Esophagus muscularis mucosa (tissue), 4 donors: ENCODE measurements around the gene INO80C.

Experiments used
- EP300 ChIP-seq: sonication (generic); formaldehyde crosslinking; IDR thresholded peaks from one replicate; pipeline ENCODE4 v1.6.1; 2017; ENCODE audit warnings: antibody characterized with exemption
- POLR2A ChIP-seq: fragments of 450-650 bp; IDR thresholded peaks from one replicate; pipeline ENCODE4 v1.6.1; 2017; ENCODE audit warnings: antibody characterized with exemption, moderate library complexity, mild to moderate bottlenecking, low read depth
- POLR2AphosphoS5 ChIP-seq, 2 donors: sonication (generic); formaldehyde crosslinking; IDR thresholded peaks; one replicate each; pipeline ENCODE4 v1.6.1; 2017; ENCODE audit warnings: antibody characterized with exemption in 2 of 2
- TF ChIP-seq, protein P1 (sequence below), 3 experiments: fragments of 200-600 bp in 2 of 3; fragments of 450-650 bp in 1 of 3; sonication (generic) in 2 of 3; IDR thresholded peaks; one replicate each; pipeline ENCODE4 v1.5.1; 2017 to 2019; ENCODE audit warnings: antibody characterized with exemption in 3 of 3, mild to moderate bottlenecking in 2 of 3, moderate library complexity in 1 of 3

DNA sequence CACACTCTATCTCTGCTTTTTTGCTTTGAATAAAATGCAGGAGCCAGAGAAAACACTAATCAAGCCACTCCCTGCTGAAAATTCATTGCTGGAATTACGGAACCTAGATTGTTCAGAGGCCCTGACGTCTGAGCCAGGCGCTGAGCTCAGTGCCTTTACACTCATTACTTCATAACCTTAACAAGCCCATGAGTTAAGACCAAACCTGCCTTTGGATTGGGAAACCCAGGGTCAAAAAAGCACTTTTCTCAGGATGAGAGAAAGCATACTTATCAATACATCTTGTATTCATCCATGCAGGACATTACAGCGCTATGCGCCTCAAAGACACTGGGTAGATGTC, 762 bp downstream of the INO80C start:
- TF ChIP-seq POLR2A (no peak), POLR2AphosphoS5 (IDR thresholded peaks at IDR 0.05) (no peak), EP300 (no peak)
- TF ChIP-seq, protein P1, sequence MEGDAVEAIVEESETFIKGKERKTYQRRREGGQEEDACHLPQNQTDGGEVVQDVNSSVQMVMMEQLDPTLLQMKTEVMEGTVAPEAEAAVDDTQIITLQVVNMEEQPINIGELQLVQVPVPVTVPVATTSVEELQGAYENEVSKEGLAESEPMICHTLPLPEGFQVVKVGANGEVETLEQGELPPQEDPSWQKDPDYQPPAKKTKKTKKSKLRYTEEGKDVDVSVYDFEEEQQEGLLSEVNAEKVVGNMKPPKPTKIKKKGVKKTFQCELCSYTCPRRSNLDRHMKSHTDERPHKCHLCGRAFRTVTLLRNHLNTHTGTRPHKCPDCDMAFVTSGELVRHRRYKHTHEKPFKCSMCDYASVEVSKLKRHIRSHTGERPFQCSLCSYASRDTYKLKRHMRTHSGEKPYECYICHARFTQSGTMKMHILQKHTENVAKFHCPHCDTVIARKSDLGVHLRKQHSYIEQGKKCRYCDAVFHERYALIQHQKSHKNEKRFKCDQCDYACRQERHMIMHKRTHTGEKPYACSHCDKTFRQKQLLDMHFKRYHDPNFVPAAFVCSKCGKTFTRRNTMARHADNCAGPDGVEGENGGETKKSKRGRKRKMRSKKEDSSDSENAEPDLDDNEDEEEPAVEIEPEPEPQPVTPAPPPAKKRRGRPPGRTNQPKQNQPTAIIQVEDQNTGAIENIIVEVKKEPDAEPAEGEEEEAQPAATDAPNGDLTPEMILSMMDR (IDR thresholded peaks at IDR 0.05), result no peak
